SK-N-SH treated with all-trans-retinoic acid at 6 μM for 48 hours (cell line): ENCODE measurements around the gene KLF17.

Experiments
- BACH2 ChIP-seq: fragments of 250-450 bp; sonication (Bioruptor Pico); IDR thresholded peaks from 2 replicates; pipeline ENCODE4 v1.9.0; 2021; ENCODE audit warnings: mild to moderate bottlenecking, borderline replicate concordance
- CSDC2 ChIP-seq: fragments of 250-450 bp; sonication (Bioruptor Pico); IDR thresholded peaks from 2 replicates; pipeline ENCODE4 v1.5.0; 2020; ENCODE audit warnings: mild to moderate bottlenecking, moderate library complexity
- ISL1 ChIP-seq: fragments of 250-450 bp; sonication (Bioruptor Pico); IDR thresholded peaks from 2 replicates; pipeline ENCODE4 v2.1.2; 2022; ENCODE audit warnings: mild to moderate bottlenecking, moderate library complexity
- OSR1 ChIP-seq: fragments of 250-450 bp; sonication (Bioruptor Pico); IDR thresholded peaks from 2 replicates; pipeline ENCODE4 v1.8.0; 2022; ENCODE audit warnings: moderate library complexity, mild to moderate bottlenecking, inconsistent platforms
- RARB ChIP-seq: fragments of 250-450 bp; sonication (Bioruptor Pico); IDR thresholded peaks from 2 replicates; pipeline ENCODE4 v1.8.0; 2021; ENCODE audit warnings: mild to moderate bottlenecking, moderate library complexity
- SNAI2 ChIP-seq: fragments of 250-450 bp; sonication (Bioruptor Pico); IDR thresholded peaks from 2 replicates; pipeline ENCODE4 v1.5.0; 2020; ENCODE audit warnings: mild to moderate bottlenecking, moderate library complexity
- TCF4 ChIP-seq: fragments of 250-450 bp; sonication (Bioruptor Pico); IDR thresholded peaks from 2 replicates; pipeline ENCODE4 v1.8.0; 2021; ENCODE audit warnings: mild to moderate bottlenecking, moderate library complexity, borderline replicate concordance
- ZC3H10 ChIP-seq: fragments of 250-450 bp; sonication (Bioruptor Pico); IDR thresholded peaks from 2 replicates; pipeline ENCODE4 v1.5.1; 2021; ENCODE audit warnings: mild to moderate bottlenecking, moderate library complexity
- TF ChIP-seq, protein P1 (sequence below): fragments of 250-450 bp; sonication (Bioruptor Pico); IDR thresholded peaks from 2 replicates; pipeline ENCODE4 v1.8.0; 2020; ENCODE audit warnings: mild to moderate bottlenecking, moderate library complexity, borderline replicate concordance
- TF ChIP-seq, protein P2 (sequence below): fragments of 250-450 bp; sonication (Bioruptor Pico); IDR thresholded peaks from 2 replicates; pipeline ENCODE4 v1.8.0; 2021; ENCODE audit warnings: low read depth, mild to moderate bottlenecking, moderate library complexity, borderline replicate concordance

DNA sequence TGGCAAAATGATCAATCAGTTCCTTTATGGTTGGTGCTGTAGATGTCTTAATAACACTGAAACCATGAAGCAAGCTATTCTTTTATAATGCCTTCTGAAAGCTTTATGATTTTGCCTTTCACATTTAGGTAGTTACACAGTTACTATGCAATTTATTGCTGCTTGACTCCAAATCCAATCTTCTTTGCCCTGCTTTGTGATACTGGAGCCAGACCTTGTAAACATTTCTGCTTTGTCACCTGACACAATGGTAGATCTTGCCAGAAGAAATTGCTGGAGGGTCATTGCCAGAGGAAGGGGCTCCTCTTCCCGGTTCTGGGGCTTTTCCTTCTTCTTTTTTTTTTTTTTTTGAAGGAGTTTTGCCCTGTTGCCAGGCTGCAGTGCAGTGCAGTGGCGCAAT, 40.5 kb upstream of the KLF17 start:
- TF ChIP-seq CSDC2 (no peak), ISL1 (CRISPR knock-in tag) (no peak), RARB (CRISPR knock-in tag) (no peak), TCF4 (CRISPR knock-in tag) (no peak), SNAI2 (CRISPR knock-in tag) (no peak), OSR1 (CRISPR knock-in tag) (no peak), ZC3H10 (CRISPR knock-in tag) (no peak), BACH2 (CRISPR knock-in tag) (no peak)
- TF ChIP-seq, protein P1, sequence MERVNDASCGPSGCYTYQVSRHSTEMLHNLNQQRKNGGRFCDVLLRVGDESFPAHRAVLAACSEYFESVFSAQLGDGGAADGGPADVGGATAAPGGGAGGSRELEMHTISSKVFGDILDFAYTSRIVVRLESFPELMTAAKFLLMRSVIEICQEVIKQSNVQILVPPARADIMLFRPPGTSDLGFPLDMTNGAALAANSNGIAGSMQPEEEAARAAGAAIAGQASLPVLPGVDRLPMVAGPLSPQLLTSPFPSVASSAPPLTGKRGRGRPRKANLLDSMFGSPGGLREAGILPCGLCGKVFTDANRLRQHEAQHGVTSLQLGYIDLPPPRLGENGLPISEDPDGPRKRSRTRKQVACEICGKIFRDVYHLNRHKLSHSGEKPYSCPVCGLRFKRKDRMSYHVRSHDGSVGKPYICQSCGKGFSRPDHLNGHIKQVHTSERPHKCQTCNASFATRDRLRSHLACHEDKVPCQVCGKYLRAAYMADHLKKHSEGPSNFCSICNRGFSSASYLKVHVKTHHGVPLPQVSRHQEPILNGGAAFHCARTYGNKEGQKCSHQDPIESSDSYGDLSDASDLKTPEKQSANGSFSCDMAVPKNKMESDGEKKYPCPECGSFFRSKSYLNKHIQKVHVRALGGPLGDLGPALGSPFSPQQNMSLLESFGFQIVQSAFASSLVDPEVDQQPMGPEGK = no peak
- TF ChIP-seq, protein P2, sequence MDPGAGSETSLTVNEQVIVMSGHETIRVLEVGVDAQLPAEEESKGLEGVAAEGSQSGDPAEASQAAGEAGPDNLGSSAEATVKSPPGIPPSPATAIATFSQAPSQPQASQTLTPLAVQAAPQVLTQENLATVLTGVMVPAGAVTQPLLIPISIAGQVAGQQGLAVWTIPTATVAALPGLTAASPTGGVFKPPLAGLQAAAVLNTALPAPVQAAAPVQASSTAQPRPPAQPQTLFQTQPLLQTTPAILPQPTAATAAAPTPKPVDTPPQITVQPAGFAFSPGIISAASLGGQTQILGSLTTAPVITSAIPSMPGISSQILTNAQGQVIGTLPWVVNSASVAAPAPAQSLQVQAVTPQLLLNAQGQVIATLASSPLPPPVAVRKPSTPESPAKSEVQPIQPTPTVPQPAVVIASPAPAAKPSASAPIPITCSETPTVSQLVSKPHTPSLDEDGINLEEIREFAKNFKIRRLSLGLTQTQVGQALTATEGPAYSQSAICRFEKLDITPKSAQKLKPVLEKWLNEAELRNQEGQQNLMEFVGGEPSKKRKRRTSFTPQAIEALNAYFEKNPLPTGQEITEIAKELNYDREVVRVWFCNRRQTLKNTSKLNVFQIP = no peak
